Trophoblast cell (in vitro differentiated cells and primary cell): Measurements from ENCODE around the gene FUCA1.
"Not testable (repeated sequence)": the region's sequence is repeated elsewhere in the genome, so short reads cannot be mapped to it uniquely, and the experiment has no call there.

Experiments
- DNase-seq, 2 donors: peaks; one replicate each; pipeline ENCODE4 v3.0.0-alpha.2; 2016
- H2AFZ ChIP-seq: 2 replicates; pipeline ENCODE4 v1.6.1; 2013; ENCODE audit warnings: low read length, moderate library complexity, mild to moderate bottlenecking; ENCODE audit not compliant: insufficient read depth, poor library complexity
- H2AK5ac ChIP-seq: 2 replicates; pipeline ENCODE4 v1.6.1; 2013; ENCODE audit warnings: mild to moderate bottlenecking, low read length
- H2BK120ac ChIP-seq: 2 replicates; pipeline ENCODE4 v1.6.1; 2013; ENCODE audit warnings: low read length, mild to moderate bottlenecking, moderate library complexity; ENCODE audit not compliant: insufficient read depth, poor library complexity
- H2BK12ac ChIP-seq: 2 replicates; pipeline ENCODE4 v1.6.1; 2013; ENCODE audit warnings: mild to moderate bottlenecking, low read length, moderate library complexity
- H2BK5ac ChIP-seq: 2 replicates; pipeline ENCODE4 v1.6.1; 2013; ENCODE audit warnings: low read length, low read depth, moderate library complexity, mild to moderate bottlenecking; ENCODE audit not compliant: poor library complexity
- H3K14ac ChIP-seq: 2 replicates; pipeline ENCODE4 v1.6.1; 2013; ENCODE audit warnings: mild to moderate bottlenecking, low read length
- H3K18ac ChIP-seq: 2 replicates; pipeline ENCODE4 v1.6.1; 2013; ENCODE audit warnings: mild to moderate bottlenecking, low read length
- H3K23ac ChIP-seq: 2 replicates; pipeline ENCODE4 v1.6.1; 2013; ENCODE audit warnings: low read length
- H3K27ac ChIP-seq: 2 replicates; pipeline ENCODE4 v1.5.1; 2013; ENCODE audit warnings: low read depth, mild to moderate bottlenecking, inconsistent platforms, low read length, moderate library complexity
- H3K27me3 ChIP-seq: 2 replicates; pipeline ENCODE4 v1.6.1; 2013; ENCODE audit warnings: inconsistent platforms, mild to moderate bottlenecking, low read length, moderate library complexity; ENCODE audit not compliant: insufficient read depth
- H3K36me3 ChIP-seq, 2 experiments: 1 replicate in 1 of 2; 2 replicates in 1 of 2; pipeline ENCODE4 v1.6.1; 2013; ENCODE audit warnings: low read length in 2 of 2, mild to moderate bottlenecking in 2 of 2, moderate library complexity in 1 of 2; ENCODE audit not compliant: insufficient read depth in 2 of 2, control insufficient read depth in 1 of 2
- H3K4ac ChIP-seq: 2 replicates; pipeline ENCODE4 v1.6.1; 2013; ENCODE audit warnings: low read depth, mild to moderate bottlenecking, low read length, moderate library complexity
- H3K4me1 ChIP-seq, 2 experiments: 1 replicate in 1 of 2; 2 replicates in 1 of 2; pipeline ENCODE4 v1.6.1; 2013; ENCODE audit warnings: low read length in 2 of 2, mild to moderate bottlenecking in 2 of 2, moderate library complexity in 1 of 2; ENCODE audit not compliant: insufficient read depth in 2 of 2, control insufficient read depth in 1 of 2
- H3K4me2 ChIP-seq: 2 replicates; pipeline ENCODE4 v1.6.1; 2013; ENCODE audit warnings: inconsistent platforms, mild to moderate bottlenecking, low read length, moderate library complexity
- H3K4me3 ChIP-seq: 2 replicates; pipeline ENCODE4 v1.5.1; 2013; ENCODE audit warnings: mild to moderate bottlenecking, low read depth, low read length, inconsistent platforms
- H3K79me1 ChIP-seq: one replicate; pipeline ENCODE4 v1.6.1; 2013; ENCODE audit warnings: low read length
- H3K79me2 ChIP-seq: 2 replicates; pipeline ENCODE4 v1.6.1; 2013; ENCODE audit warnings: low read length, mild to moderate bottlenecking; ENCODE audit not compliant: control insufficient read depth, insufficient read depth, poor library complexity
- H3K9ac ChIP-seq: 2 replicates; pipeline ENCODE4 v1.6.1; 2013; ENCODE audit warnings: mild to moderate bottlenecking, low read length
- H3K9me3 ChIP-seq: 2 replicates; pipeline ENCODE4 v1.6.1; 2013; ENCODE audit warnings: low read depth, mild to moderate bottlenecking, control low read depth, inconsistent platforms, low read length; ENCODE audit not compliant: insufficient read depth
- H4K12ac ChIP-seq: 2 replicates; pipeline ENCODE4 v1.6.1; 2013; ENCODE audit warnings: low read depth, mild to moderate bottlenecking, low read length, moderate library complexity
- H4K8ac ChIP-seq: 2 replicates; pipeline ENCODE4 v1.6.1; 2013; ENCODE audit warnings: low read depth, mild to moderate bottlenecking, low read length, moderate library complexity
- H4K91ac ChIP-seq: one replicate; pipeline ENCODE4 v1.6.1; 2013; ENCODE audit warnings: low read depth, mild to moderate bottlenecking, low read length, moderate library complexity
- WGBS: extraction: QIAGEN DNeasy Blood & Tissue Kit; methylation state at CpG from one replicate; pipeline ENCODE4 v1.1.7; 2013; ENCODE audit warnings: missing lambda C conversion rate; ENCODE audit not compliant: insufficient read length, insufficient coverage; ENCODE audit errors: extremely low coverage; 5-methylcytosine and 5-hydroxymethylcytosine counted together

Gene FUCA1

GRCh38 chr1:23904748-23905357 lies 36.8 kb upstream of the FUCA1 start:
- Histone ChIP-seq H3K18ac (no peak overlapping the region), H4K12ac (no peak overlapping the region), H3K36me3 (no peaks in the 10 kb centered on the region), H4K8ac (no peak overlapping the region), H3K23ac (no peak overlapping the region), H3K4me2 (no peak overlapping the region), H3K79me1 (no peaks in the 10 kb centered on the region), H3K9ac (no peak overlapping the region), H3K27me3 (peaks cover 23% of the 10 kb centered on the region), H4K91ac (no peak overlapping the region), H3K9me3 (peaks cover 5% of the 10 kb centered on the region), H2BK5ac (no peak overlapping the region), H2BK120ac (no peak overlapping the region), H2AK5ac (no peak overlapping the region), H3K4me1 (peaks cover 0 to 4% of the 10 kb centered on the region in 2 experiments), H3K4me3 (no peak overlapping the region), H3K4ac (no peak overlapping the region), H3K14ac (no peak overlapping the region), H2AFZ (no peak overlapping the region), H3K27ac (no peak overlapping the region), H3K79me2 (no peaks in the 10 kb centered on the region), H2BK12ac (no peak overlapping the region)
- WGBS = no CpG with 5 or more reads among the region's 10 CpGs
- no peak for DNase-seq

GRCh38 chr1:23903754-23904153 lies 35.7 kb upstream of the FUCA1 start:
- no peak overlapping the region for H4K91ac ChIP-seq
- no peak for DNase-seq
- no peaks in the 10 kb centered on the region for H3K79me2 ChIP-seq
- no peaks in the 10 kb centered on the region for H3K79me1 ChIP-seq
- H4K12ac ChIP-seq = no peak overlapping the region
- H2BK5ac ChIP-seq = no peak overlapping the region
- H3K4me2 ChIP-seq = no peak overlapping the region
- H3K36me3 ChIP-seq = no peaks in the 10 kb centered on the region
- H2AFZ ChIP-seq = no peak overlapping the region
- H2AK5ac ChIP-seq = no peak overlapping the region
- no peak overlapping the region for H3K4ac ChIP-seq
- H3K18ac ChIP-seq = no peak overlapping the region
- H2BK12ac ChIP-seq = no peak overlapping the region
- H3K9me3 ChIP-seq = peaks cover 5% of the 10 kb centered on the region
- no CpG with 5 or more reads among the region's 6 CpGs for WGBS
- H3K27ac ChIP-seq = no peak overlapping the region
- no peak overlapping the region for H3K9ac ChIP-seq
- no peak overlapping the region for H3K4me3 ChIP-seq
- H3K27me3 ChIP-seq = peaks cover 23% of the 10 kb centered on the region
- no peak overlapping the region for H2BK120ac ChIP-seq
- no peak overlapping the region for H3K14ac ChIP-seq
- H3K23ac ChIP-seq = no peak overlapping the region
- H3K4me1 ChIP-seq = peaks cover 0 to 4% of the 10 kb centered on the region in 2 experiments
- H4K8ac ChIP-seq = no peak overlapping the region

- no peak overlapping the region for H2BK12ac ChIP-seq
- H3K27me3 ChIP-seq = peaks cover 23% of the 10 kb centered on the region
- peak overlapping the region; percentile 5 for H2AFZ ChIP-seq
- no peaks in the 10 kb centered on the region for H3K36me3 ChIP-seq
- no peak overlapping the region for H3K9ac ChIP-seq
- H3K79me1 ChIP-seq = no peaks in the 10 kb centered on the region
- peak in 1 of 2 donors; percentile 16 for DNase-seq
- H2BK5ac ChIP-seq = no peak overlapping the region
- H3K27ac ChIP-seq = no peak overlapping the region
- no peaks in the 10 kb centered on the region for H3K79me2 ChIP-seq
- H3K18ac ChIP-seq = no peak overlapping the region
- peaks cover 5% of the 10 kb centered on the region for H3K9me3 ChIP-seq
- no peak overlapping the region for H3K14ac ChIP-seq
- WGBS = no CpG with 5 or more reads among the region's 92 CpGs
- H3K4ac ChIP-seq = no peak overlapping the region
- H2BK120ac ChIP-seq = no peak overlapping the region
- no peak overlapping the region for H3K4me3 ChIP-seq
- no peak overlapping the region for H2AK5ac ChIP-seq
- H3K4me1 ChIP-seq = peaks cover 0 to 4% of the 10 kb centered on the region in 2 experiments
- no peak overlapping the region for H3K23ac ChIP-seq
- H4K12ac ChIP-seq = no peak overlapping the region
- H3K4me2 ChIP-seq = peak overlapping the region; percentile 51
- H4K91ac ChIP-seq = no peak overlapping the region
- no peak overlapping the region for H4K8ac ChIP-seq
Measured at GRCh38 chr1:23902321-23903278, 34.5 kb upstream of the FUCA1 start.

- H3K14ac ChIP-seq, H3K4me3 ChIP-seq, H2BK120ac ChIP-seq, H4K12ac ChIP-seq, H3K27ac ChIP-seq, H4K8ac ChIP-seq, H2BK12ac ChIP-seq, H3K36me3 ChIP-seq, H3K9ac ChIP-seq, H3K18ac ChIP-seq, H3K79me1 ChIP-seq, H4K91ac ChIP-seq, H3K79me2 ChIP-seq, DNase-seq, H3K9me3 ChIP-seq, H3K4ac ChIP-seq, H2AFZ ChIP-seq, H3K4me1 ChIP-seq, H2AK5ac ChIP-seq, H3K4me2 ChIP-seq, H3K23ac ChIP-seq, H2BK5ac ChIP-seq: not testable (repeated sequence)
- WGBS = no CpG with 5 or more reads among the region's 8 CpGs
- peaks cover 23% of the 10 kb centered on the region for H3K27me3 ChIP-seq
Measured at GRCh38 chr1:23900017-23900416, 31.9 kb upstream of the FUCA1 start.
